Neuron (in vitro differentiated cells): ENCODE results near the gene CACTIN.

Experiments
- H2AFZ ChIP-seq: one replicate; pipeline ENCODE4 v1.6.1; 2013; ENCODE audit warnings: low read depth, mild to moderate bottlenecking, inconsistent platforms, low read length, moderate library complexity
- H3K27me3 ChIP-seq: one replicate; pipeline ENCODE4 v1.6.1; 2013; ENCODE audit warnings: low read length; ENCODE audit not compliant: insufficient read depth
- H3K36me3 ChIP-seq: one replicate; pipeline ENCODE4 v1.6.1; 2013; ENCODE audit warnings: low read length; ENCODE audit not compliant: insufficient read depth
- H3K4me1 ChIP-seq: one replicate; pipeline ENCODE4 v1.6.1; 2013; ENCODE audit warnings: low read length; ENCODE audit not compliant: insufficient read depth
- H3K4me3 ChIP-seq: 2 replicates; pipeline ENCODE4 v1.5.1; 2013; ENCODE audit warnings: mild to moderate bottlenecking, low read length, moderate library complexity
- H3K9me3 ChIP-seq: one replicate; pipeline ENCODE4 v1.6.1; 2013; ENCODE audit warnings: low read length

The CACTIN gene

DNA sequence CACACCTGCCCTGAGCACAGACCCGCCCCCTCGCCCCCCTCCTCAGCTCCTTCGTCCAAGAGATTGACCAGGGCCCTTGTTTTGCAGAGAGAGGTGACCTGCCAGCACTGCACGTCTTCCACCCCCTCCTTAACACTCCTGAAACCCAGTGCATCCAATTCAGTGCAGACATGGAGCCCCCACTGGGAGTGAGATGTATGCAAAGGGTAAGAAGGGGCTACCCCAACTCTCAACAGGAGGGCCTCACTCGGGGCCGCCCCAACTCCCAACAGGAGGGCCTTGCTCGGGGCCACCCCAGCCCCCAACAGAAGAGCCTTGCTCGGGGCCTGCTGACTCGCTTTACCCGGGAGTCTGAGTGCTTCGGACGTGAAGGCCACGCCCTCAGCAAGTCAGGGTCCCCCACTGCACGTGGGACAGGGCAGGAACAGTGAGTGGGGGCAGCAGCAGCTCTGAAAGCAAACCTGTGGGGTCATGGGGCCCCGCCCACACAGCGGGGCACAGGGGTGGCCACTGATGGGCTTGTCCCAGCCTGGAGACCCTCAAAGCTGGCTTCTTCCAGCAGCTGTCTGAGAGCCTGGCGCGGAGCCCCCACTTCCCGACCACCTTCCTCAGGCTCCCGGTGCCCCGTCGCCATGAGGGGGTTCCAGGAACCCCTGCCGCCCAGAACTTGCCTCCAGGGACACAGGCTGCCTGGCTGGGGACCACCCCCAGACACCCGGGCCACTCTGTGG, 5.6 kb downstream of the CACTIN start:
- H3K4me1 ChIP-seq, result peaks cover 13% of the 10 kb centered on the region
- no peaks in the 10 kb centered on the region for H3K9me3 ChIP-seq
- H2AFZ ChIP-seq, result no peak overlapping the region
- H3K27me3 ChIP-seq, result no peaks in the 10 kb centered on the region
- H3K36me3 ChIP-seq, result peaks cover 21% of the 10 kb centered on the region
- no peak overlapping the region for H3K4me3 ChIP-seq

DNA sequence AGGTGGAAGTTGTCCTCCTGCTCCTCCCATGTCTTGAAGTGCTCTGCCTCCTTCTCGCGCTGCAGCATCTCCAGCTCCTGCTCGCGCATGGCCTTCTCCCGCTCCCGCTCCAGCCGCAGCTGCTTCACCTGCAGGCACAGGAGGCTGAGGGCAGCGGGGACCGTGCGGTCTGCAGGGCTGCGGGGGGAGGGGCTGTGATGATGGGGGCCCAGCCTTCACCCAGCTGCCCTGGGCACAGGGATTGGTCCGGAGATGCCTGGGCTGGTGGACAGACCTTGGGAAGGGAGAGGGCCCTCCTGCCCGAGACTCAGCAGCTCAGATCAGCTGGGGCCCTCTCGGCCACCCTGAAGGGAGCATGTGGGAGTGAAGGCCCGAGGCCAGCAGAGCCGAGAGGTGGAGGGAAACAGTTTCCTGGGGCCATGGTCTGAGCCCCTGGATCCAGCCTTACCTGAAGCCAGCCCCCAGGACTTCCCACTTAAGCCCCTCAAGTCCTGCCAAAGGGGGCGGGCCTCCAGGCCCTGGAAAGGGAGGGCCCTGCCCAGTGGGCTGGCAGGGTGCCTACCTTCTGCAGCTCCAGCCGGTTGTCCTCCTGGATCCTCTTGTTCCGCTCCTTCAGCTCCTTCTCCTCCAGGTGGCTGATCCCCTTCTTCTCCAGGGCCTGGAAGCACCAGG, 6.3 kb downstream of the CACTIN start:
- Histone ChIP-seq H3K4me1 (peaks cover 6% of the 10 kb centered on the region), H2AFZ (no peak overlapping the region), H3K4me3 (no peak overlapping the region), H3K36me3 (peaks cover 21% of the 10 kb centered on the region), H3K27me3 (no peaks in the 10 kb centered on the region), H3K9me3 (no peaks in the 10 kb centered on the region)

DNA sequence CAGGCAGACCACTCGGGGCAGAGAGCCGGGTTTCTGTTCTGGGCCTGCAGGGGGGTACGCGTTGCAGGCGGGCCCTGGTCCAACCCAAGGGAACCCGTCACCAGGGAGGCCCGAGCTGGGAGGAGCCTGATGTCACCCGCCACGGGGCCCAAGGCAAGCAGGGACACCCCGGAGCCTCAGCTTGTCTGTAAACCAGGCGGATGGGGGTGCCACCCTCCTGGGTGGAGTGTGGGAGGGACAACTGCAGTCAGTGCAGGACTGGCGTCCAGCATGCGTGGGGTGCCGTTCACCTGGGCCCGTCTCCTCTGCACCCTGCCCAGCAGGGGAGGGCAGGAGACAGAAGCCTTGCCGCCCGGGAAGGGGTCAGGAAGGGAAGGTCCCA, 7.0 kb downstream of the CACTIN start:
- H3K4me1 ChIP-seq, result no peaks in the 10 kb centered on the region
- H3K9me3 ChIP-seq, result no peaks in the 10 kb centered on the region
- H3K36me3 ChIP-seq, result peaks cover 21% of the 10 kb centered on the region
- H3K4me3 ChIP-seq, result no peak overlapping the region
- no peaks in the 10 kb centered on the region for H3K27me3 ChIP-seq
- H2AFZ ChIP-seq, result no peak overlapping the region

DNA sequence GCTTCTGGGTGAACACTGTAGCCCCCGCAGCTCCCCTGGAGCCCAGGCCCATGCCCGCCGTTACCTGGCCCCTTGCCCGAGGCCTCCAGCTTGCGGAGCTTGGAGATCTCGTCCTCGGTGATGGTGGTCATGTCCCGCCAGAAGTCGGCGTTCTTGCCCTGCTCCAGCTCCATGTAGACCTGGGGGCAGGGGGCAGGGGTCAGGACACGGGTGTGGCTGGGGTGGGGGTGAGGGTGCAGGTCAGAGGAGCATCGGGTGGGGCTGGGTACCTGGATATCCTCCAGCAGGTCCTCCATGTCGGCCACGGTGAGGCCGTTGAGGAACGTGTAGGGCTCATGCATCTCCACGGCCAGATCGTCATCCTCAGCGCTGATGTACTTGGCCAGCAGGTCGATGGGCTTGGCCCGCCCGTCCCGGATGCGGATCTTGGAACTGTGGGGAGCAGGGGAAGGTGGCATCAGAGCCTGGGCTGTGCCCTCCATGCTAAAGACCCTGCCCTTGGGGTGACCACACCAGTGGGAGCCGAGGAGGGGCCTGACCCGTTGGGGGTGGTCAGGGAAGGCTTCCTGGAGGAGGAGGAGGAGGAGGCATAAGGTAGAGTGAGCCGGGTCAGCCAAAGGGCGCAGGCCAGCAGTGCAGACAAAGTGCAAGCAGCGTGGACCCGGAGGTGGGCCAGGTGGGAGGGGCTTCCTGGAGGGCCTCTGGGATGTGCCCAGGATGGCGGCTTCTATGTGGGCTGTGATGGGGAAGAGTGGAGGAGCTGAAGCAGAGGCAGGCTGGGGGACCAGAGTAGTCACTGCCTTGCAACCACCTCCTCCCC, 7.6 kb downstream of the CACTIN start:
- Histone ChIP-seq H2AFZ (no peak overlapping the region), H3K27me3 (no peaks in the 10 kb centered on the region), H3K9me3 (no peaks in the 10 kb centered on the region), H3K36me3 (peaks cover 21% of the 10 kb centered on the region), H3K4me3 (no peak overlapping the region), H3K4me1 (no peaks in the 10 kb centered on the region)

DNA sequence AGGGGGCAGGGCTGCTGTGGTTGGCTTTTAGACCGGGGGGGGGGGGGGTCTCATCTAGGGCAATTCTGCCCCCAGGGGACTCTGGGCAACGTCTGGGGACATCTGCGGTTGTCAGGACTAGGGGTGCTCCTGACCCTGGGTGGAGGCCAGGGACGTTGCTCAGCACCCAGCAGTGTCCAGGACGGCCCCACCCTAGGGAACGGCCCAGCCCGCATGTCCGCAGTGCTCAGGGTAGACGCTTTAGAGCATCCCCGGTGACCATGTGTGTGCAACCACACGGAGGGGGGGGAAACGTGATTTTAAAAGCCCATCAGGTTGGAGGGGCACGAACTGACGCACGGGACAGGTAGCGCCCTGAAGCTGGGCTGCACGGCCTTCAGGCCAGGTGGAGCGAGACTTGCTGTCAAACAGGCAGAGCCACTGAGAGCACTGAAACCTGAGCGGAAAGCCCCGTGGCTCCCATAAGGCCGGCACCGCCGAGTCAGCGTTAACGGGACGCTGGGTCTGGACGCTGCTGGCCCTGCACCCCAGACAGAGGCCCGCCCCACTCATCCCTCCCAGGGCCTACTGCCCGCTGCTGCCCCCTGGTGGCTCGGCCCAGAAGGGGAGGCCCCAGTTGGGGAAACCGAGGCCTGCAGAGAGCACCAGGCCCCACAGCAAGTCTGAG, 8.3 kb downstream of the CACTIN start:
- H3K4me1 ChIP-seq, result no peaks in the 10 kb centered on the region
- no peak overlapping the region for H3K4me3 ChIP-seq
- no peaks in the 10 kb centered on the region for H3K9me3 ChIP-seq
- peaks cover 25% of the 10 kb centered on the region for H3K36me3 ChIP-seq
- H3K27me3 ChIP-seq, result no peaks in the 10 kb centered on the region
- H2AFZ ChIP-seq, result no peak overlapping the region

DNA sequence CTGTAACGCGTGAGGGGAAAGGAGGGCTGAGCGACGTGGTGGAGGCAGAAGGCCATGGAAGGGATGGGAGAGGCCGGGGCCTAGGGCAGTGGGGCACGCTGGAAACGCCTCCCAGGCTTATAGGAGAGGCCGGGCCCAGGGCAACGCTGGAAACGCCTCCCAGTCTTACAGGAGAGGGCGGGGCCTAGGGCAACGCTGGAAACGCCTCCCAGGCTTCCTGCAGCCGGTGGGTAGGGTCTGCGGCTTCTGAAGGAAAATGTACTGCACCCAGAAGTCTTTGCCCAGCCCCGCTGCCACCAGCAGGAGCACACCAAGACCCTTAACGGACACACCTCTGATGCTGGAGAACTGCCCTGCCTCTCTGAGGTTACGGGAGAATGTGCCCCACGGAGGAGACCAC, 9.1 kb downstream of the CACTIN start:
- no peaks in the 10 kb centered on the region for H3K9me3 ChIP-seq
- H3K4me1 ChIP-seq, result no peaks in the 10 kb centered on the region
- no peak overlapping the region for H2AFZ ChIP-seq
- H3K36me3 ChIP-seq, result peaks cover 22% of the 10 kb centered on the region
- no peak overlapping the region for H3K4me3 ChIP-seq
- H3K27me3 ChIP-seq, result no peaks in the 10 kb centered on the region

DNA sequence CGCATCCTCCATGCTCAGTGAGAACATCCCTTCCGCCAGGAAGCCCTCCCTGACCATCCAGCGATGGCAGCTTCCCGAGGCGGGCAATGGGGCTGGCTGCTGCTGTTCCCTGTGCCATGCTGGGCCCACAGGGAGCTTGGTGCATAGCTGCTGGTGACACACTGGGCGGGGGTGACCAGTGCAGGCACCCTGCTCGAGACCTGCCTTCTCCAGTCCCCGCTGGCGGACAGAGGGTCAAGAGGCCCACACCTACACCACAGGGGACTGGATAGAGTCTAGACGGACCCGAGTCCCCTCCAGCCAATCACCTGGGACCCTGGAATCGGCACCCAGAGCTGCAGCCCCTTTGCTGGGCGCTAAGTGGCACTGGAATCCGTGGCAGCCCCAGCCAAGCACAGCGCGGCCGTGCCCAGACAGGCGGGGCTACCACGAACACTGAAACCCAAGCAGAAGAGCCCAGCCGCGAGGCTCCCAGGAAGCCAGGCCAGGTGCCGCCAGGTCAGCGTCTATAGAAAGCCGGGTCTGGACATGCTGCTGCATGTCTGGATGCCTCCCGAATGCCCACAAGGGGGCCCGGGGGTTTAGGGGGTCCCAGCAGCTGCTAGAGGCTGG, 11.0 kb downstream of the CACTIN start:
- H3K27me3 ChIP-seq, result no peaks in the 10 kb centered on the region
- H3K4me3 ChIP-seq, result no peak overlapping the region
- peaks cover 31% of the 10 kb centered on the region for H3K36me3 ChIP-seq
- H2AFZ ChIP-seq, result no peak overlapping the region
- H3K4me1 ChIP-seq, result no peaks in the 10 kb centered on the region
- H3K9me3 ChIP-seq, result no peaks in the 10 kb centered on the region

DNA sequence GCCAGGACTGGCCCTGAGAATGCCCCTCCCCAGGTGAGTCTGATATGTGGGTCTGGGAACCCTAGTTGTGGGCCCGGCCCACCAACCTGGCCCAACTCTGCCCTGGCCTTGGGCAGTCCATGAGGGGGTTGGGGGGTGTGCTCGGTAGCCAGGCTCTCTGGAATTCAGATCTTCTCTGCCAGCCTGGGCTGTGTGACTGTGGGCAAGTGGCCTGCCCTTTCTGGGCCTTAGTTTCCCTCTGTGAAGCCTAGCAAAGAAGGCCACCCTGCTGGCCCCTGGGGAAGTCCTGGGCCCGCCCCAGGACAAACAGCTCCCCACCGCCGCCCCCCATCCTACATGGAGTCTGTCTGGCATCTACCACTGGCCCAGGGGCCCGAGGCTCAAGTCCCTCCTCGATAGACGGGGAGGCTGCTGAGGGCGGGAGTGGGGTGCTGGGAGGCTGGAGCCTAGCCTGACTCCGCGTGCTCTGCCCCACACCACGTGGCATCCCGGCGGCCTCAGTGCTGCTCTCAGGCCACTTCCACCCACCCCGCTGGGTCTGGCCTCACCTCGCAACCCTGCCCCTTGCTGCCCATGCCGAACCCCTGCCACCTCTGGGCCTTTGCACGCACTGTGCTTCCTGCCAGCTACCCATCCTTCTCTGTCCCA, 11.6 kb downstream of the CACTIN start:
- Histone ChIP-seq H3K4me3 (no peak overlapping the region), H3K4me1 (no peaks in the 10 kb centered on the region), H3K27me3 (no peaks in the 10 kb centered on the region), H3K9me3 (no peaks in the 10 kb centered on the region), H3K36me3 (peaks cover 28% of the 10 kb centered on the region), H2AFZ (no peak overlapping the region)

DNA sequence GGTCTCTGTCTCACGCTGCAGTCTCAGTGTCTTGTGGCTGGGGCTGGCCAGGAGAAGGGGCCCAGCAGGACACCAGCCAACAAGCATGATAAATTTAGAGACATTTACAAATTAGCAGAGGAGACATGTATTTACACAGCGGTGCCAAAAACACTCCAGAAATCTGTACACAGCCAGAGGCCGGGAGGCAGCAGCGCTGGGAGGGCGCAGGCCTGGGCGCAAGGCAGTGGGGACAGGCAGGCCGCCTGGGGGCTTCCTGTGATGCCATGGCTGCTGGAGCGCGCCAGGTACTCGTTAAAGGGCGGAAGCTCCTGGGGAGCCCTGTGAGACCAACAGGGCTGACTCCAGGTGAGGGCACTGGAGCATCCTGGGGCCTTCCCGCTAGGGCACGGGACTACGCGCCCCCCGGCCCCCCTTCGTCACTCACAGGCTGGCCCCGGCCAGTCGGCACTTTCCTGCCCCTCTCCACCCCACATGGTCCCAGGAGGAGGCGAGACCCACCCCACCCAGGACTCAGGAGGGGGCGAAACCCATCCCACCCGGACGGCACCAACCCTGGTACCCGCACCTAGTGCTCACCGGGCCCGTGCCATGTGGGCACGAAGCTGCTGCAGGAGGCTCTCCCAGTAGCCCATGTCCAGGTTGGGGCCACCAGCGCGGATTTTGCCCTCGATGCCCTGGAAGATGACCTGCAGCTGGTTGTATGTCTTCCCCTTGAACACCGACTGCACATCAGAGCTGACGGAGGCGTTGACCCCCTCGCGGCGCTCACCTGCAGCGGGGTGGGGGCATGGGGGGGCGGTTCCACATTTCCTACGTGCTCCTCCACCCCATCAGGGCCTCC, 12.6 kb downstream of the CACTIN start:
- H3K36me3 ChIP-seq, result peaks cover 28% of the 10 kb centered on the region
- H2AFZ ChIP-seq, result no peak overlapping the region
- no peaks in the 10 kb centered on the region for H3K4me1 ChIP-seq
- no peaks in the 10 kb centered on the region for H3K27me3 ChIP-seq
- H3K9me3 ChIP-seq, result no peaks in the 10 kb centered on the region
- H3K4me3 ChIP-seq, result no peak overlapping the region

DNA sequence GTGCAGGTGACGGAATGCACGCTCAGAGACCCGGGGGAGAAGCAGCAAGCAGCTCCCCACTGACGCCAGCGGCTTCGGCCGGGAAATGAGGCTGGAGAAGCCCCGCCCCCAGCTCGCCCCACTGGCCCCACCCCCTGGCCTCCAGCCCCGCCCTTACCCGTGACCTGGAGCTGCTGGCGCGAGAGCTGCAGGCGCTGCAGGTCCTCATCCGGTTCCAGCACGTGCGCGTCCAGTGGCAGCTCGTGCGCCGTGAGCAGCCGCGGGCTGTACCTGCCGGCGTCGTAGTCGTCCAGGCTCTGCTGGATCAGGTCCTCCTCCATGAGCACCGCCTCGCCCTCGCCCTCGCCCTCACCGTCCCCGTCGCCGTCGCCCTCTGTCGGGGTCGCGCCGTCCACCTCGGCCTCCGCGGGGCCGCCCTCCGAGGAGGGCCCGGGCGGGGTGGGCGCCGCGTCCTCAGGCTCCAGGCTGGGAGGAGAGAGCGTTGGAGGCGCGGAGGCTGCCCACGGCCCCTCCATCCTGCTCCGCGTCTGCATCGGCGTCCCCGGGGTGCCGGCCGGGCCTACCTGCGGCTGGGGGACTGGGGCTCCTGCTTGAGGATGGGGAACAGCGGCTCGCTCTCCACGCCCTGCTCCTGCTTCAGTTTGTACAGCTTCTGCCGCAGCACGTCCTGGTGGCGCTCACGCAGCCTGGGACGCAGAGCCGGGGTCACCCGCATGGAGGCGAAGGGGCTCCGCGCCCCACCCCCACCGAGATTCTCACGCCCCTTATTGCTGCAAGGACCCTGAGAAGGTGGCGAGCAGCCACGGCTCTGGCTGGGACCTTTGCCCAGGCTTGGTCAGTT, 13.5 kb downstream of the CACTIN start:
- H3K4me3 ChIP-seq, result no peak overlapping the region
- H2AFZ ChIP-seq, result no peak overlapping the region
- H3K27me3 ChIP-seq, result peaks cover 4% of the 10 kb centered on the region
- H3K4me1 ChIP-seq, result no peaks in the 10 kb centered on the region
- H3K36me3 ChIP-seq, result peaks cover 28% of the 10 kb centered on the region
- no peaks in the 10 kb centered on the region for H3K9me3 ChIP-seq

DNA sequence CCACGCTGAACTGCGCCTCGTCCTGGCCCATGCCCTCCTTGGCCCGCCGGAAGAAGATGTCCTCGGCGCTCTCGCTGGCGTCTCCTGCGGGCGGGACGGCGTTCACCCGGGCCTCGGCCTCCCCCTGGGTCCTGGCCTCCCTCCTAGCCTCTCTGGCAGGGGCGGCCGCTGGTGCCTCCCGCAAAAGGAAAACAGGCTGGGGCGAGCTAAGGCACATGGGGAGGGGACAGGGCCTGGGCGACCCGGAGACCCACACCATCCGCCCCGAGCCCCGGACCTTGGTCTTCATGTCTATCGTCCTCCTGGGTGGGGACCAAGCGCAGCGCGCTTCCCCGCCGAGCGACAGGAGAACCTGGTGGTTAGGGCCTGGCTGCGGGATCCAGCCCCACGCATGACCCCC, 14.3 kb downstream of the CACTIN start:
- Histone ChIP-seq H3K4me1 (peaks cover 2% of the 10 kb centered on the region), H3K36me3 (peaks cover 24% of the 10 kb centered on the region), H3K9me3 (no peaks in the 10 kb centered on the region), H3K27me3 (peaks cover 12% of the 10 kb centered on the region), H3K4me3 (no peak overlapping the region), H2AFZ (no peak overlapping the region)
